Natural killer cell (primary cell): ENCODE results near the gene NR2F2. TPM values are rescaled to one million over a fixed set of nuclear protein-coding genes. Genes with fewer than 3 reads are reported as not detected.

ENCODE experiments used
- ATAC-seq, 3 donors: fragments of 150-1000 bp in 2 of 3; fragments of 200-7000 bp in 1 of 3; cut with Tn5 transposase; 1 replicate in 1 of 3; 2 replicates in 2 of 3; pipeline ENCODE4 v1.10.0; 2021; ENCODE audit warnings: mild to moderate bottlenecking in 2 of 3, moderate library complexity in 2 of 3
- DNase-seq, 2 donors: peaks; one replicate each; pipeline versions ENCODE4 v3.0.0 to v3.0.0-alpha.2; 2013 to 2021; ENCODE audit warnings: mixed read lengths in 1 of 2
- H3K27ac ChIP-seq: one replicate; pipeline ENCODE4 v1.5.1; 2013; ENCODE audit warnings: mild to moderate bottlenecking, low read length
- H3K27me3 ChIP-seq: one replicate; pipeline ENCODE4 v1.6.1; 2013; ENCODE audit warnings: low read length; ENCODE audit not compliant: control insufficient read depth, insufficient read depth
- H3K36me3 ChIP-seq: one replicate; pipeline ENCODE4 v1.6.1; 2013; ENCODE audit warnings: low read length; ENCODE audit not compliant: control insufficient read depth, insufficient read depth
- H3K4me1 ChIP-seq: one replicate; pipeline ENCODE4 v1.6.1; 2013; ENCODE audit warnings: low read length; ENCODE audit not compliant: control insufficient read depth, insufficient read depth
- H3K4me3 ChIP-seq: one replicate; pipeline ENCODE4 v1.5.1; 2013; ENCODE audit warnings: low read length
- H3K9me3 ChIP-seq: one replicate; pipeline ENCODE4 v1.6.1; 2013; ENCODE audit warnings: low read length; ENCODE audit not compliant: control insufficient read depth, insufficient read depth
- H3K27ac Mint-ChIP-seq, 2 donors: one replicate each; pipeline ENCODE4 v1.8.0; 2022; ENCODE audit warnings: mild to moderate bottlenecking in 2 of 2, mixed read lengths in 2 of 2, moderate library complexity in 1 of 2
- H3K27me3 Mint-ChIP-seq, 2 donors: one replicate each; pipeline ENCODE4 v1.8.0; 2022; ENCODE audit warnings: low read depth in 2 of 2, mixed read lengths in 2 of 2
- H3K36me3 Mint-ChIP-seq: one replicate; pipeline ENCODE4 v1.8.0; 2022; ENCODE audit warnings: mixed read lengths
- H3K4me1 Mint-ChIP-seq, 2 donors: one replicate each; pipeline ENCODE4 v1.8.0; 2022; ENCODE audit warnings: mixed read lengths in 2 of 2
- H3K4me3 Mint-ChIP-seq: one replicate; pipeline ENCODE4 v1.8.0; 2022; ENCODE audit warnings: mild to moderate bottlenecking, moderate library complexity, mixed read lengths
- H3K9me3 Mint-ChIP-seq, 2 donors: one replicate each; pipeline ENCODE4 v1.8.0; 2022; ENCODE audit warnings: mixed read lengths in 2 of 2
- WGBS: methylation state at CpG from one replicate; pipeline ENCODE4 v1.1.7; 2013; ENCODE audit warnings: missing lambda C conversion rate; ENCODE audit not compliant: insufficient coverage; 5-methylcytosine and 5-hydroxymethylcytosine counted together
- intact Hi-C: fragments of 100-400 bp; cut with micrococcal nuclease; formaldehyde crosslinking; loops from one replicate; pipeline ENCODE4 v1.14.2; 2022
- total RNA-seq, 4 donors: library from RNA; stranded (reverse); fragments of 120-200 nt in 1 of 4; gene quantifications; one replicate each; pipeline versions ENCODE4 v1.2.3 to v1.2.4, GENCODE V29; 2013 to 2022
- TF ChIP-seq, protein P1 (sequence below): fragments of 200-600 bp; IDR thresholded peaks from one replicate; pipeline ENCODE4 v1.8.0; 2022; ENCODE audit warnings: antibody characterized with exemption

The NR2F2 gene
- total RNA-seq, 3 donors from 2014 or later (not counting 1 experiment from before 2014, with no cell fraction given), result not detected

DNA sequence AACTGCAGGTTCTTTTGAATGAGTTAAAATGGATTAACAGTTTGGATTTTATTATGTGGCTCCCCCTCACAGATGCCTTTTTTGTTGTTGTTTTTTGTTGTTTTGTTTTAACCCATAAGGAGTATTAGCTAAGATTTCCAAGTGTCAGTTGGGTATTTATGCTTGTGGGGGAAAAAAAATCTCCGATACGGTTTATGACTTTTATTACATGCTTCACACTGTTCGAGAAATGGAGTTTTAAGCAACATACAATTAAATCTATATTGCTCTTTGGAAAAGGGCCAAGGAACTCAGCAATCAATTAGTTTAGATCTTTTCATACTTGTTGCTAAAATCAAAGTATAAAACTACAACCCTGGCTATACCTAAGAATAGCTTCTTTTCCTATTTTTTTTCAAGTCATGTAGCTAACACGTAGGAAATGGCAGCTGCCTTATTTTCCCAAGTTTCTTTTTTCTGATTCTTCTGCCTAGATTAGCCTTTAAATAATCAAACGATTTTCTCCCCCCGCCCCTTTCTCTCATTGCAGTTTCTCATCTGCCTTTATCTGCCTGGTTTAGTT lies 16.0 kb downstream of the NR2F2 start:
- WGBS, result 11% methylated on average over 3 of the region's 6 CpGs
- peaks cover 0 to 4% of the 10 kb centered on the region in 2 donors for H3K9me3 Mint-ChIP-seq
- intact Hi-C loops, result no loop called here
- peaks cover 10% of the 10 kb centered on the region for H3K36me3 Mint-ChIP-seq
- H3K4me3 Mint-ChIP-seq, result no peak overlapping the region
- Histone ChIP-seq H3K36me3 (no peaks in the 10 kb centered on the region), H3K27me3 (peaks cover 89% of the 10 kb centered on the region), H3K4me3 (no peak overlapping the region), H3K9me3 (no peaks in the 10 kb centered on the region), H3K4me1 (peaks cover under 1% of the 10 kb centered on the region), H3K27ac (no peak overlapping the region)
- peaks cover 91 to 97% of the 10 kb centered on the region in 2 donors for H3K27me3 Mint-ChIP-seq
- TF ChIP-seq, protein P1, sequence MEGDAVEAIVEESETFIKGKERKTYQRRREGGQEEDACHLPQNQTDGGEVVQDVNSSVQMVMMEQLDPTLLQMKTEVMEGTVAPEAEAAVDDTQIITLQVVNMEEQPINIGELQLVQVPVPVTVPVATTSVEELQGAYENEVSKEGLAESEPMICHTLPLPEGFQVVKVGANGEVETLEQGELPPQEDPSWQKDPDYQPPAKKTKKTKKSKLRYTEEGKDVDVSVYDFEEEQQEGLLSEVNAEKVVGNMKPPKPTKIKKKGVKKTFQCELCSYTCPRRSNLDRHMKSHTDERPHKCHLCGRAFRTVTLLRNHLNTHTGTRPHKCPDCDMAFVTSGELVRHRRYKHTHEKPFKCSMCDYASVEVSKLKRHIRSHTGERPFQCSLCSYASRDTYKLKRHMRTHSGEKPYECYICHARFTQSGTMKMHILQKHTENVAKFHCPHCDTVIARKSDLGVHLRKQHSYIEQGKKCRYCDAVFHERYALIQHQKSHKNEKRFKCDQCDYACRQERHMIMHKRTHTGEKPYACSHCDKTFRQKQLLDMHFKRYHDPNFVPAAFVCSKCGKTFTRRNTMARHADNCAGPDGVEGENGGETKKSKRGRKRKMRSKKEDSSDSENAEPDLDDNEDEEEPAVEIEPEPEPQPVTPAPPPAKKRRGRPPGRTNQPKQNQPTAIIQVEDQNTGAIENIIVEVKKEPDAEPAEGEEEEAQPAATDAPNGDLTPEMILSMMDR, result no peak
- H3K27ac Mint-ChIP-seq, result no peak overlapping the region
- peaks cover 7 to 12% of the 10 kb centered on the region in 2 donors for H3K4me1 Mint-ChIP-seq
- no peak for DNase-seq
- no peak for ATAC-seq

DNA sequence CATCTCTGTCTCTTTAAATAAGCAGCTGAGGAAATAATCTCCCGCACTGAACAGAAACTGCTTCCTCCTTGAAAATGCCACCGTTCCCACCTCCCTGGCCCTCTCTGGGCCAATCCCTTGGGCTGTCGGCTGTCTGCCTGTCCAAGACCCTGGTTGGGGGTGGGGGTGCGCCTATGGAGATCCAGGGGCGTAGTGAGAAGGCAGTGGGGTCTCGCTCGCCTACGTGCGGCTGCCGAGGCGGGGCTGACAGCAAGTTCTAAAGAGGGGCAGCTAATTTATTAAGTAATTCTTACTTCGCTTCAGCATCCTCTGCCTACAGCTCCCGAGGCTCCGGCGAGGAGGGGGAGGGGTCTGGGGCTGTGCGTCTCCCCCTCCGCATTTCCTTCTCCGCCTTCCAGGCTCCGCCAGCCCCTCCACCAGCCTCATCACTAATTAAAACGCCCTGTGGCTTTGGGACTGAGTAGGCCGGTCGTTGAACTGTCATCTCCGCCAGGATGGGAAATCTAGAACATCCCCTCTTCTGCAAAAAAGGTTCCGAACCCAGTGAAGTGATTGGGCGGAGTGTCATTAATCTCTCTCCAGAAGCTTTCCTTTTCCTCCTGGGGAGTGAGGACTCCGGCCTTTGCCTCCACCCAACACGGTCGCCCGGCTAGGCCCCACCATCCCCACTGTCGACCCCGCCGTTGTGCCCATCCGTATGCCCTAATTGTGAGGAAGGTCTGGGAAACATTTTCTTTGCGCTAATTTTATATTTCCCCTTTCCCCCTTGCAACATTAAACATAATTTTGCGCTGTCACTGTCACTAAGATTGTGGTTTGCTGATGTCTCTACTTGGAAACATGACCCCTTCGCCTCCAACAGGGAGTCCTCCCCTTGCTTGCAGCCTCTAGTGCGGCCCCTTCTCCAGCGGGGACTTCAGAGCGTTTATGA lies 16.9 kb downstream of the NR2F2 start:
- DNase-seq (no peak), ATAC-seq (no peak)
- H3K4me3 ChIP-seq, result no peak overlapping the region
- H3K9me3 ChIP-seq, result peaks cover 6% of the 10 kb centered on the region
- peaks cover 7 to 12% of the 10 kb centered on the region in 2 donors for H3K4me1 Mint-ChIP-seq
- H3K27ac Mint-ChIP-seq, result no peak overlapping the region
- H3K27me3 Mint-ChIP-seq, result peaks cover 88 to 91% of the 10 kb centered on the region in 2 donors
- H3K4me3 Mint-ChIP-seq, result no peak overlapping the region
- H3K36me3 Mint-ChIP-seq, result peaks cover 11% of the 10 kb centered on the region
- H3K27ac ChIP-seq, result no peak overlapping the region
- H3K4me1 ChIP-seq, result no peaks in the 10 kb centered on the region
- no peaks in the 10 kb centered on the region for H3K36me3 ChIP-seq
- intact Hi-C loops, result no loop called here
- 12% methylated on average over 28 of the region's 39 CpGs for WGBS
- peaks cover 0 to 4% of the 10 kb centered on the region in 2 donors for H3K9me3 Mint-ChIP-seq
- TF ChIP-seq, protein P1, result no peak
- H3K27me3 ChIP-seq, result peaks cover 87% of the 10 kb centered on the region

DNA sequence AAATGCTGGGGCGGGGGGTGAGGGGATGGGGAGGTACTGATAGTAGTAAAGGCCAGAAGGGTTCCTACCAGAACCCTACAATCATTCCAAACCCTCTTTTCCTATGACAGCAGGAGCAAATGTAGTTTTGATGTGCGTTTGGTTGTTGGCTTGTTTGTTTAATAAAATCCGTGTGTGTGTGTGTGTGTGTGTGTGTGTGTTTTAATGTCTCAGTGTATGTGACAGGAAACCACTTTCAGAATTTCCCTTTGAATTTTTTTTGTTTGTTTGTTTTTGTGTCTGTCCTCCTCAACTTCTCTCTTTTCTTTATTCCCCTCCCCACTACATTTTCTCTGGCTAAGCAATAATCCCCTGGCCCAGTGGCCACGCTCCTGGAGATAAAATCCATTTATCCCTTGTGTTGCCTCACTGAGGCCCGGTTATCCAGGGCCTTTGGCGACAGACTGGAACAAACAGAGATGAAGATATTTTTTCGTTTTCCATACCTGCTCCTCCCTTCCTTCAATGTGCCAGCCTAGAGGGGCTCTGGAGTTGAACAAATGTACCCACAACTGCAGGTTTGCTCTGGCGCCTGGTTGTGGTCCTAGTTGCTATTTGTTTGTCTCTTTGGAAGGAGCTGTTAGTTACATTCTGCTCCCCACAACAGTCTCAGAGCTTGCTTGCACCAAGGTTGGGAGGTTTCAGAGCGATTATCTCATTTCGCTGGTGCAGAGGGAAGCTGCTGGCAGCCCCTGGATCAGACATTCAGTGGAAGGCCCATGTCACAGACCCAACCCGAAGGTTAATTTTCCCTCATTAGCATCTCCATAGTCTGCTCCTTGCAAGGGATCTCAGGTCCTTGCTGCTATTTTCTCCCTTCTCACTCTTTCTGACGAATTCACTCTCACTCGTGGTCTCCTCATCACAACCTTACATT lies 17.9 kb downstream of the NR2F2 start:
- Mint-ChIP-seq H3K27ac (no peak overlapping the region), H3K4me1 (peaks cover 7 to 12% of the 10 kb centered on the region in 2 donors), H3K27me3 (peaks cover 87 to 91% of the 10 kb centered on the region in 2 donors), H3K4me3 (no peak overlapping the region), H3K36me3 (peaks cover 14% of the 10 kb centered on the region), H3K9me3 (peaks cover under 1 to 4% of the 10 kb centered on the region in 2 donors)
- no peak overlapping the region for H3K27ac ChIP-seq
- ATAC-seq (no peak), DNase-seq (no peak)
- H3K27me3 ChIP-seq, result peaks cover 87% of the 10 kb centered on the region
- H3K9me3 ChIP-seq, result peaks cover 7% of the 10 kb centered on the region
- TF ChIP-seq, protein P1, result no peak
- 24% methylated on average over 12 of the region's 13 CpGs for WGBS
- H3K36me3 ChIP-seq, result no peaks in the 10 kb centered on the region
- intact Hi-C loops, result no loop called here
- no peak overlapping the region for H3K4me3 ChIP-seq
- no peaks in the 10 kb centered on the region for H3K4me1 ChIP-seq
